ENCODE measurements around the gene TAPT1.

DNA sequence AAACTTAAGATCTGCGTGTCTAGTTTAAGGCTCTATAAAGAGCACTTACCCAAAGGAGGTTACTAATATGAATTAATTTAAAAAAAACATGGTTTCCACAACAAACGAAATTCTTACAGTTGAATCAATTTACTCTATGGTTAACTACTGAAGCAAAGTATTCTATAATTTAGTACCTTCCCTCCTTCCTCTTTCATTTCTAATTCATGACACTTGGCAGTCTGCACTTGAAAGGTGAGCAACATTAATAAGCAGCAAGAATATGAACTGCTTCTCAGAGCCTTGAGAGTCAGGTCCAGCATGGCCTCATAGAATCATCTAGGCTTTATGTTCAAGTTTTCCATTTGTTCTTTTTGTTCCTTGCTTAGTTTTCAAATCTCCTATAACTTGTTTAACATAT is 42.7 kb downstream of the TAPT1 start:
- TF ChIP-seq CTCF (IDR thresholded peaks at IDR 0.05) (no peak), SIN3A (IDR thresholded peaks at IDR 0.05; ENCODE audit: borderline replicate concordance, insufficient read depth, low read depth, low read length) (no peak)
